CD8-positive, alpha-beta memory T cell (primary cell): ENCODE results near the gene ZNF816. TPM values are rescaled to one million over a fixed set of nuclear protein-coding genes. Genes with fewer than 3 reads are reported as not detected.
"Not testable (repeated sequence)": the region's sequence is repeated elsewhere in the genome, so short reads cannot be mapped to it uniquely, and the experiment has no call there.

Experiments
- CTCF ChIA-PET: fragments of 350-600 bp; sonication (Branson Sonifier 250); formaldehyde crosslinking; loops from one replicate; lab custom pipeline; 2021; ENCODE audit warnings: antibody characterized with exemption; lab: Charles Lee
- POLR2A ChIA-PET: fragments of 350-600 bp; sonication (Branson Sonifier 250); formaldehyde crosslinking; loops from one replicate; lab custom pipeline; 2021; ENCODE audit warnings: antibody characterized with exemption; lab: Charles Lee
- DNase-seq, 5 donors: peaks; one replicate each; pipeline versions ENCODE4 v3.0.0 to v3.0.0-alpha.2; 2020 to 2022; ENCODE audit warnings: mixed read lengths in 1 of 5
- H3K27ac ChIP-seq: one replicate; pipeline ENCODE4 v1.7.0; 2013; ENCODE audit warnings: low read depth, mild to moderate bottlenecking, low read length, moderate library complexity
- H3K27me3 ChIP-seq: 2 replicates; pipeline ENCODE4 v1.7.0; 2013; ENCODE audit warnings: low read length, mild to moderate bottlenecking; ENCODE audit not compliant: insufficient read depth, poor library complexity, severe bottlenecking
- H3K36me3 ChIP-seq: 2 replicates; pipeline ENCODE4 v1.7.0; 2013; ENCODE audit warnings: mild to moderate bottlenecking, low read length, moderate library complexity; ENCODE audit not compliant: insufficient read depth
- H3K4me1 ChIP-seq: 2 replicates; pipeline ENCODE4 v1.7.0; 2013; ENCODE audit warnings: mild to moderate bottlenecking, low read length, moderate library complexity; ENCODE audit not compliant: insufficient read depth
- H3K4me3 ChIP-seq: 2 replicates; pipeline ENCODE4 v1.7.0; 2013; ENCODE audit warnings: mild to moderate bottlenecking, low read length
- H3K9me3 ChIP-seq: 2 replicates; pipeline ENCODE4 v1.7.0; 2013; ENCODE audit warnings: mild to moderate bottlenecking, low read length
- H3K27ac Mint-ChIP-seq, 8 donors: one replicate each; pipeline ENCODE4 v1.8.0; 2020 to 2021; ENCODE audit warnings: mixed read lengths in 8 of 8, mild to moderate bottlenecking in 6 of 8, inconsistent platforms in 3 of 8, moderate library complexity in 3 of 8
- H3K27me3 Mint-ChIP-seq, 2 donors: one replicate each; pipeline ENCODE4 v1.8.0; 2020 to 2021; ENCODE audit warnings: mixed read lengths in 2 of 2, mild to moderate bottlenecking in 1 of 2, moderate library complexity in 1 of 2
- H3K36me3 Mint-ChIP-seq, 3 donors: one replicate each; pipeline ENCODE4 v1.8.0; 2020 to 2021; ENCODE audit warnings: mixed read lengths in 3 of 3, inconsistent platforms in 1 of 3, mild to moderate bottlenecking in 1 of 3
- H3K4me1 Mint-ChIP-seq, 3 donors: one replicate each; pipeline ENCODE4 v1.8.0; 2020 to 2021; ENCODE audit warnings: mixed read lengths in 3 of 3, inconsistent platforms in 1 of 3, mild to moderate bottlenecking in 1 of 3
- H3K4me3 Mint-ChIP-seq, 7 donors: one replicate each; pipeline ENCODE4 v1.8.0; 2020 to 2021; ENCODE audit warnings: mixed read lengths in 7 of 7, mild to moderate bottlenecking in 6 of 7, moderate library complexity in 4 of 7, inconsistent platforms in 2 of 7
- H3K9me3 Mint-ChIP-seq, 5 donors: one replicate each; pipeline ENCODE4 v1.8.0; 2020 to 2022; ENCODE audit warnings: mixed read lengths in 5 of 5, mild to moderate bottlenecking in 3 of 5, moderate library complexity in 2 of 5, inconsistent platforms in 1 of 5
- polyA plus RNA-seq: library from polyadenylated mRNA; unstranded; fragments of 300-500 nt; fragmentation: Illumina TruSeq; gene quantifications from one replicate; pipeline ENCODE4 v1.2.3, GENCODE V29; 2021
- total RNA-seq, 2 experiments: library from RNA; stranded (reverse); gene quantifications; one replicate each; pipeline ENCODE4 v1.2.3, GENCODE V29; 2021

ZNF816 gene
- total and polyA plus RNA-seq, 3 experiments from 2014 or later, result 10.6 to 17.1 (median 11.0) TPM

DNA sequence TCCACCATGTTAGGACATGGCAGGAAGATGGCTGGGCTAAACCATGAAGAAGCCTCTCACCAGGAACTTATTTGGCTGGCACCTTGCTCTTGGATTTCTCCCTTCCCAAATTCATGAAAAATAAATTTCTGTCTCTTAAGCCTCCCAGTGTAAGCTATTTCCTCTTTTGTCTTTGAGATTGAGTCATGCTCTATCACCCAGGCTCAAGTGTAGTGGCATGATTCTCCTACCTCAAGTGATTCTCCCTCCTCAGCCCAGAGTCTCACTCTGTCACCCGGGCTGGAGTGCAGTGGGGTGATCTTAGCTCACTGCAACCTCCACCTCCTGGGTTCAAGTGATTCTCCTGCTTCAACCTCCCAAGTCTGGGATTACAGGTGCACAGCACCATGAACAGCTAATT, 52.0 kb downstream of the ZNF816 start:
- no peaks in the 10 kb centered on the region for H3K4me1 Mint-ChIP-seq
- Histone ChIP-seq H3K27me3 (no peaks in the 10 kb centered on the region), H3K4me1 (no peaks in the 10 kb centered on the region), H3K4me3 (no peak overlapping the region), H3K9me3 (peaks cover 21% of the 10 kb centered on the region), H3K36me3 (peaks cover 13% of the 10 kb centered on the region), H3K27ac (no peak overlapping the region)
- H3K4me3 Mint-ChIP-seq, result no peak overlapping the region
- ChIA-PET CTCF (no interaction called here), POLR2A (no interaction called here)
- H3K36me3 Mint-ChIP-seq, result peaks cover 39 to 72% (median 65%) of the 10 kb centered on the region in 3 donors
- H3K9me3 Mint-ChIP-seq, result peaks cover 24 to 48% (median 36%) of the 10 kb centered on the region in 5 donors
- no peaks in the 10 kb centered on the region for H3K27me3 Mint-ChIP-seq
- DNase-seq, result no peak
- H3K27ac Mint-ChIP-seq, result no peak overlapping the region

DNA sequence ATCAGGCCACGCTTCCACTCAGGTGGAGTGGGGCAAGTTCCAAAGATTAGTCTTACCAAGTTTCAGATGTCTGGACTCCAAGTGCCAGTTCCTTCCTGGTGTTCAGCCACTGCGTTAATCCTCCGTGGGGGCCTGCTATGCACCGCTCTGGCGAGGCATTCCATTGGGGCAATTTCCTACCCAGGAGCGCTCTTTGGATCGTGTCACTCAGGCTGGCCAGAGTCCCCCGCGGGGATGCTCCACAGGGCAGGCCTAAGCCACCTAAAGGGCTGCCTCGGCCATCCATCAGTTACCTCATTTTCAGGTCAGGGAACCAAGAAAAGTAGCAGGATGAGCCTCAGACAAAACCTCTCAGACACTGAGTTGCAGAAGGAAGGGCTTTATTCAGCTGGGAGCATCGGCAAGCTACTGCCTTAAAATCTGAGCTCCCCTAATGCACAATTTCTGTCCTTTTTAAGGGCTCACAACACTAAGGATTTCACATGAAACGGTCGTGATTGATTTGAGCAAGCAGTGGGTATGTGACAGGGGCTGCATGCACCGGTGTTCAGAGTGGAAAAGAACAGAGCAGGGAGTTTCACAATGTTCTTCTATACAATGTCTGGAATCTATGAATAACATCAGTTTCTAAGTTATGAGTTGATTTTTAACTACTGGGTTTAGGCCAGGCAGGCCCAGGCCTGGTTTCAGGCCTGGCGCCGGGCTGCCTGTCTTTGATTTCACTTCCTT, 58.5 kb downstream of the ZNF816 start:
- H3K27ac ChIP-seq, H3K4me3 Mint-ChIP-seq, CTCF ChIA-PET, DNase-seq, POLR2A ChIA-PET, H3K27ac Mint-ChIP-seq, H3K27me3 Mint-ChIP-seq, H3K27me3 ChIP-seq, H3K4me1 Mint-ChIP-seq, H3K4me1 ChIP-seq, H3K4me3 ChIP-seq: not testable (repeated sequence)
- Mint-ChIP-seq H3K36me3 (peaks cover 21 to 35% (median 23%) of the 10 kb centered on the region in 3 donors), H3K9me3 (peaks cover 21 to 42% (median 27%) of the 10 kb centered on the region in 5 donors)
- peaks cover 13% of the 10 kb centered on the region for H3K36me3 ChIP-seq
- peaks cover 25% of the 10 kb centered on the region for H3K9me3 ChIP-seq

DNA sequence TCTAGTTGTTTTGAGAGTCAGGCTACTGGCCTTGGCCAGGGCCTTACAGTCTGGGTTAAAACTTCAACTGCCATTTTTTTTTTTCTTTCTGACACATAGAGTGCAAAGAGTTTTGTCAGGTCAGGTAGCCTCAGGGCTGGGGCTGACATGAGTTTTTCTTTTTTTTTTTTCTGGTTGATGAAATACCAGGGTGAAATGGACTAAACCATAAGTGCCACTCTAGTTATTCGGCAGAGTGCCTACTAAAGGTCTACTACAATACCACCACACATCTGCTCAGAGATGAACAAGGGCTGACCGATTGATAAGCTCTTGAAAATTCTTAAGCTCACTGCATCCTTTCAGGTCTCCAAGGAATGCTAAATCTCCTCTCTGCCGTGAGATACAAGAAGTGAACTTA, 60.8 kb downstream of the ZNF816 start:
- peaks cover 14% of the 10 kb centered on the region for H3K9me3 ChIP-seq
- ChIA-PET CTCF (no interaction called here), POLR2A (no interaction called here)
- Mint-ChIP-seq H3K36me3 (peaks cover 6 to 18% (median 10%) of the 10 kb centered on the region in 3 donors), H3K27ac (peak overlapping the region in 1 of 8 donors; percentile 58), H3K4me1 (peaks cover 8 to 17% (median 11%) of the 10 kb centered on the region in 3 donors), H3K4me3 (no peak overlapping the region), H3K27me3 (no peaks in the 10 kb centered on the region), H3K9me3 (peaks cover 7 to 25% (median 22%) of the 10 kb centered on the region in 5 donors)
- no peak overlapping the region for H3K4me3 ChIP-seq
- H3K36me3 ChIP-seq, result peaks cover 3% of the 10 kb centered on the region
- H3K4me1 ChIP-seq, result no peaks in the 10 kb centered on the region
- DNase-seq, result no peak
- no peaks in the 10 kb centered on the region for H3K27me3 ChIP-seq
- H3K27ac ChIP-seq, result no peak overlapping the region

Other genes with a start within 250 kb of the ZNF816 start
- gene ZNF611, start 227.8 kb downstream of the ZNF816 start, total RNA-seq, result 10 to 100 TPM; 21.9 to 24.2 TPM
- gene ZNF611, start 227.8 kb downstream of the ZNF816 start, polyA plus RNA-seq, result 44.5 TPM
- gene ZNF600, start 176.1 kb downstream of the ZNF816 start, total RNA-seq, result 10 to 100 TPM; 20.8 to 22.4 TPM
- gene ZNF600, start 176.1 kb downstream of the ZNF816 start, polyA plus RNA-seq, result 28.1 TPM
- 10 to 100 TPM; 19.8 to 23.7 TPM for gene ZNF28, start 141.2 kb downstream of the ZNF816 start, total RNA-seq
- 22.0 TPM for gene ZNF28, start 141.2 kb downstream of the ZNF816 start, polyA plus RNA-seq
- gene ZNF468, start 105.3 kb downstream of the ZNF816 start, total RNA-seq, result 10 to 100 TPM; 14.7 to 15.8 TPM
- 26.5 TPM for gene ZNF468, start 105.3 kb downstream of the ZNF816 start, polyA plus RNA-seq
- 1 to 10 TPM; 6.8 to 9.9 TPM for gene ZNF320, start 65.2 kb downstream of the ZNF816 start, total RNA-seq
- 7.8 TPM for gene ZNF320, start 65.2 kb downstream of the ZNF816 start, polyA plus RNA-seq
- gene ZNF888, start 39.5 kb downstream of the ZNF816 start, total RNA-seq, result 1 to 10 TPM; 3.9 to 4.4 TPM
- 2.5 TPM for gene ZNF888, start 39.5 kb downstream of the ZNF816 start, polyA plus RNA-seq
- gene ERVV-1, start 51.0 kb upstream of the ZNF816 start, total RNA-seq, result not detected
- not detected for gene ERVV-1, start 51.0 kb upstream of the ZNF816 start, polyA plus RNA-seq
- gene ERVV-2, start 81.9 kb upstream of the ZNF816 start, total RNA-seq, result not detected
- not detected for gene ERVV-2, start 81.9 kb upstream of the ZNF816 start, polyA plus RNA-seq
- gene ZNF160, start 140.5 kb upstream of the ZNF816 start, total RNA-seq, result 10 to 100 TPM; 20.9 to 22.3 TPM
- 23.8 TPM for gene ZNF160, start 140.5 kb upstream of the ZNF816 start, polyA plus RNA-seq
- gene ZNF415, start 170.0 kb upstream of the ZNF816 start, total RNA-seq, result under 1 TPM; 0.22 to 0.66 TPM
- 1.4 TPM for gene ZNF415, start 170.0 kb upstream of the ZNF816 start, polyA plus RNA-seq
- 1 to 10 TPM; 8.0 to 9.5 TPM for gene ZNF347, start 196.2 kb upstream of the ZNF816 start, total RNA-seq
- 7.7 TPM for gene ZNF347, start 196.2 kb upstream of the ZNF816 start, polyA plus RNA-seq
- gene ZNF665, start 230.5 kb upstream of the ZNF816 start, total RNA-seq, result 1 to 10 TPM; 5.0 to 5.6 TPM
- 8.7 TPM for gene ZNF665, start 230.5 kb upstream of the ZNF816 start, polyA plus RNA-seq